ENCODE data around the gene ADSS1.
A peak's percentile ranks its signal among the peaks of the same experiment; 100 is the strongest.

ADSS1 gene

DNA sequence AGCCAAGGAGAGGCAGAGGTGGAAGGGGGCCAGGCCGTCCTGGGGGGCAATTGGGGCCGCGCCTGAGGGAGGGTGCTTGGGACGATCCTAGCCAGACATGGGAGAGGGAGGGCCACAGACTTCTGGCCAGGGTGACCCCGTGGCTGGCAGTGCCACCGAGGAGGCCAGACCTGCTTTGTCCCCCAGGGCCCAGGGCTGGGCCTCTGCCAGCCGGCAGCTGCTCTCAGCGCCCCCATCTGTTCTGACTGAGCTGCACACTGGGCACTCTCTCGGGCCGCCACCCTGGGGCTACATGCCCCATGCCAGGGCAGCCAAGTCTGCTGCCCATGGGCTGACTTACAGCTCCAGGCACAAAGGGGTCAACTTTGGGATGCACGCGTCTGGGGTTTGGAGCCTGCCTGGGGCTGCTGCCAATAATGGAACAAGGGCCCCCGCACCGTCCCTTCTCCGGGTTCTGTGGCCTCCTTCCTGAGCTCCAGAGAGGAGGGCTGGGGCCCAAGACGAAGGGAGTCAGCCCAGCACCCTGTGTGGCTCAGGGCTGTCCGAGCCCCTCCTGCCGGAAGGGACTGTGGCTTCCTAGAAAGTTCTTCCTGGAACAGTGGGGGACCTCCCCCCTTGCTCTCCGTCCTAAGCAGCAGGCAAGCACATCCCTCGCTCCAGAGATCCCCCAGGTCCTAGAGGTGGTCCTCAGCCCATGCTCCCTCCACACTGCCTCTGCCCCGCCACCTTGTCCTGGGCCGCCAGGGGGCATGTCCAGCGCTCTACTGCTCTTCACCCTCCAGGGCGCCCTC lies 1.1 kb downstream of the ADSS1 start:
- no peak for TF ChIP-seq FOXM1 (IDR thresholded peaks at IDR 0.05; ENCODE audit: borderline replicate concordance, low read depth)
- peak; percentile 20; the same call in 1 of the 2 replicates for TF ChIP-seq RAD21 (IDR thresholded peaks at IDR 0.05; ENCODE audit: low read depth)

GRCh38 chr14:104725772-104726548 lies 1.9 kb downstream of the ADSS1 start:
- TF ChIP-seq FOXM1 (IDR thresholded peaks at IDR 0.05; ENCODE audit: borderline replicate concordance, low read depth) (no peak), EP300 (IDR thresholded peaks at IDR 0.05; ENCODE audit: borderline replicate concordance) (no peak), EGR1 (IDR thresholded peaks at IDR 0.05) (no peak)

DNA sequence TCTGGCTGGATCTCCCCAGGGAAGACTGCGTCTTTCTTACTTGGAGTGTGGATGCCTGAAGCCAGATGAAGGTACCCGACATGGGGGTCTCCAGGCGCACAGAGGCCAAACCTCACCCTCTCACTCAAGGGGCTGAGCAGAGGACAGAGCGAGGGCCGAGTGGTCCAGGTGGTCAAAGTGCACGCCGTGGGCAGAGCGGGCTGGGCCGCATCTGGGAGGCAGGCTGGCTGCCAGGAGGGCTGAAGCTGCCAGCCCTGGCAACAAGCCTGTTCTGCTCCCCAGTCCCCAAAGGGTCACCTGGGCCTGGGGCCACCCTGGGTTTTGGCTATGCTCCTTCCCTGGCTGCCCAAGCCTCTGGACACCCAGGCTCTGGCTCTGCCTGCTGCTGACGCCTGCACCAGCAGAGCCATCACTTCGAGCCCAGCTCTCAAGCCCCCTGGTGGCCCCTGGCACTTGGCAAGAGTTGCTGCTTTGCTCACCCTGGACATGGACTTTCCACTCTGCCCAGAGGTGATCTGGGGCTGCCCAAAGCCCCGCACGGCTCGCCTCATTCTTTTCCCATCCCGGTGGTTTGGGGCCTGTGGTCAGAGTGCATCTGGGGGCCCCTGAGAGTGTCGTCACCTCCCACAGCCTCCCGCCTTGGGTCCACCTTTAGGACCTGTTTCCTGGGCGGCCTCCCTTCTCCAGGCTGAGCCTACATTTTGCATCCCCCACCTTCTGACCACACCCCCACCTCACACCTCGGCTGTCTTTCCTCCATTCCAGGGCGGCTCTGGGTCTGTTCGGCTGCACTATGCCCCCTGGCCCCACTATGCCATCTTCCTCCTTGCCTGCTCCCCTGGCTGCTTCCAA lies 2.8 kb downstream of the ADSS1 start:
- no peak for TF ChIP-seq ZBTB7A (IDR thresholded peaks at IDR 0.05; ENCODE audit: low read depth)
- no peak for TF ChIP-seq TEAD4 (IDR thresholded peaks at IDR 0.05)
- no peak for TF ChIP-seq TAF1 (IDR thresholded peaks at IDR 0.05; ENCODE audit: low read depth)
- TF ChIP-seq RAD21 (IDR thresholded peaks at IDR 0.05; ENCODE audit: low read depth), result no peak
- TF ChIP-seq MAX (IDR thresholded peaks at IDR 0.05), result no peak

DNA sequence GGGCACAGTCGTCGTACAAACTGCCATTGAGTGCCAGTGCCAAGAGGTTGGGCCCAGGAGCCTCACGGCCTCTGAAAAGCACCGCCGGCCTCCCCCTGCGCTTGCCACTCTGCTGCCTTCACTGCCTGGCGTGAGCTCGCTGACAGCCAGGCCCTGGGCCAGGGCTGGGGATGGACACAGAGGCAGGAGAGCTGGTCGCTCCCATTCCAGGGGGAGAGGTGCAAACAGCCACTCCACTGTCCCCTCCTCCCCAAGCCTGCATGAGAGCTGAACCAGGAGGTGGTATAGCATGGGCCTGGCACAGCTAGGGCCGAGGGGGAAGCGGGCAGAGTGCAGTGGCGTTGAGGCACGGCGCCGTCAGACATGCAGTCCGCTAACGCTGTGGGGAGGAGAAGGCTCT lies 4.6 kb downstream of the ADSS1 start:
- TF ChIP-seq FOXM1 (IDR thresholded peaks at IDR 0.05; ENCODE audit: borderline replicate concordance, low read depth) (no peak), EGR1 (IDR thresholded peaks at IDR 0.05) (no peak), TAF1 (IDR thresholded peaks at IDR 0.05; ENCODE audit: low read depth) (no peak), YY1 (IDR thresholded peaks at IDR 0.05; ENCODE audit: low read depth) (no peak), EP300 (IDR thresholded peaks at IDR 0.05; ENCODE audit: borderline replicate concordance) (no peak), MAX (IDR thresholded peaks at IDR 0.05) (no peak), RAD21 (IDR thresholded peaks at IDR 0.05; ENCODE audit: low read depth) (no peak), CREB1 (IDR thresholded peaks at IDR 0.05; ENCODE audit: low read depth) (no peak)
- TF ChIP-seq, protein P1, sequence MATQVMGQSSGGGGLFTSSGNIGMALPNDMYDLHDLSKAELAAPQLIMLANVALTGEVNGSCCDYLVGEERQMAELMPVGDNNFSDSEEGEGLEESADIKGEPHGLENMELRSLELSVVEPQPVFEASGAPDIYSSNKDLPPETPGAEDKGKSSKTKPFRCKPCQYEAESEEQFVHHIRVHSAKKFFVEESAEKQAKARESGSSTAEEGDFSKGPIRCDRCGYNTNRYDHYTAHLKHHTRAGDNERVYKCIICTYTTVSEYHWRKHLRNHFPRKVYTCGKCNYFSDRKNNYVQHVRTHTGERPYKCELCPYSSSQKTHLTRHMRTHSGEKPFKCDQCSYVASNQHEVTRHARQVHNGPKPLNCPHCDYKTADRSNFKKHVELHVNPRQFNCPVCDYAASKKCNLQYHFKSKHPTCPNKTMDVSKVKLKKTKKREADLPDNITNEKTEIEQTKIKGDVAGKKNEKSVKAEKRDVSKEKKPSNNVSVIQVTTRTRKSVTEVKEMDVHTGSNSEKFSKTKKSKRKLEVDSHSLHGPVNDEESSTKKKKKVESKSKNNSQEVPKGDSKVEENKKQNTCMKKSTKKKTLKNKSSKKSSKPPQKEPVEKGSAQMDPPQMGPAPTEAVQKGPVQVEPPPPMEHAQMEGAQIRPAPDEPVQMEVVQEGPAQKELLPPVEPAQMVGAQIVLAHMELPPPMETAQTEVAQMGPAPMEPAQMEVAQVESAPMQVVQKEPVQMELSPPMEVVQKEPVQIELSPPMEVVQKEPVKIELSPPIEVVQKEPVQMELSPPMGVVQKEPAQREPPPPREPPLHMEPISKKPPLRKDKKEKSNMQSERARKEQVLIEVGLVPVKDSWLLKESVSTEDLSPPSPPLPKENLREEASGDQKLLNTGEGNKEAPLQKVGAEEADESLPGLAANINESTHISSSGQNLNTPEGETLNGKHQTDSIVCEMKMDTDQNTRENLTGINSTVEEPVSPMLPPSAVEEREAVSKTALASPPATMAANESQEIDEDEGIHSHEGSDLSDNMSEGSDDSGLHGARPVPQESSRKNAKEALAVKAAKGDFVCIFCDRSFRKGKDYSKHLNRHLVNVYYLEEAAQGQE (IDR thresholded peaks at IDR 0.05; ENCODE audit: low read depth), result no peak

- TF ChIP-seq, protein P2, sequence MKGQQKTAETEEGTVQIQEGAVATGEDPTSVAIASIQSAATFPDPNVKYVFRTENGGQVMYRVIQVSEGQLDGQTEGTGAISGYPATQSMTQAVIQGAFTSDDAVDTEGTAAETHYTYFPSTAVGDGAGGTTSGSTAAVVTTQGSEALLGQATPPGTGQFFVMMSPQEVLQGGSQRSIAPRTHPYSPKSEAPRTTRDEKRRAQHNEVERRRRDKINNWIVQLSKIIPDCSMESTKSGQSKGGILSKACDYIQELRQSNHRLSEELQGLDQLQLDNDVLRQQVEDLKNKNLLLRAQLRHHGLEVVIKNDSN (IDR thresholded peaks at IDR 0.05), result no peak
These were observed 5.8 kb downstream of the ADSS1 start for GRCh38 chr14:104729835-104730181.

DNA sequence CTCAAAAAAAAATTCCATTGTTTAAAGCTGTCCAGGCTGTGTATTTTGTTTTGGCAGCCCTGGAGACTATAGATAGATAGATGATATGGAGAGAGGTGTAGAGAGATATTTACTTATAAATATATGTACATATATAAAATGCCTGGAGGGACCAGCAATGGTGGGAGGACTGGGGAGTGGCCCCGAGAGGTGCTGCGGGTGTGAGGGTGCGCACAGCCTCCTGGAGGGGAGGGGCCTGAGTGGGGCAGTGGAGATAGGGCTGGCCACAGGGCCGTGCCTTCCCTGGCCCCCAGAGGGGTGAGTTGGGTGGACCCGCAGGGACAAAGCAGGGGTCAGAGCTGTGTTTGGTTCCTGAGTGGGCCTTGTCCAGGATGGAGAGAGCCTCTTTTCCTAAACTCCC lies 6.5 kb downstream of the ADSS1 start:
- no peak for TF ChIP-seq NFIC (IDR thresholded peaks at IDR 0.05)
- no peak for TF ChIP-seq EGR1 (IDR thresholded peaks at IDR 0.05)
- TF ChIP-seq FOXM1 (IDR thresholded peaks at IDR 0.05; ENCODE audit: borderline replicate concordance, low read depth), result no peak

GRCh38 chr14:104731320-104732294 lies 7.6 kb downstream of the ADSS1 start:
- peak; percentile 17; the same call in 1 of the 2 replicates for TF ChIP-seq RAD21 (IDR thresholded peaks at IDR 0.05; ENCODE audit: low read depth)
- no peak for TF ChIP-seq FOXM1 (IDR thresholded peaks at IDR 0.05; ENCODE audit: borderline replicate concordance, low read depth)
- no peak for TF ChIP-seq TEAD4 (IDR thresholded peaks at IDR 0.05)

DNA sequence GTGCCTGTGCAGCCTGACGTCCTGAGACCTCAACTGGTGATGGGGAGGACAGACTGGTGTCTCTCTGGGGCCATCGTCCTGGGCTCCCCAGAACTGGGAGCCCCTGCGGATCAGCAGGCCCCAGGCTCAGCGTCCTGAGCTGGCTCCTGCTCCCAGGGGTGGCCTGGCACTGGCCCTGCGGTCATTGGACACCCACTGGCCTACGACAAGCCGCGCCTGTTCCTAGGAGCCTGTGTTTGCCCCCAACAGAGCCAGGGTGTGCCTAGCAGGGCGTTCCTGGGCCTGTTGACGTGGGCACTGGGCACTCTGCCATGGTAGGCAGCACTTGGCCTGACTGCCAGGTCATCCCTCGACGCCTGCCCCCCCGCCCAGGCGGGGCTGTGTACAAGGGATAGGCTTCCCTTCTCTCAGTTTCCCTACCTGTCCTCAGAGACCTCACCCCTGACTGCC lies 8.4 kb downstream of the ADSS1 start:
- TF ChIP-seq CREB1 (IDR thresholded peaks at IDR 0.05; ENCODE audit: low read depth) (peak; percentile 24; the same call in 1 of the 2 replicates), RAD21 (IDR thresholded peaks at IDR 0.05; ENCODE audit: low read depth) (no peak), EP300 (IDR thresholded peaks at IDR 0.05; ENCODE audit: borderline replicate concordance) (no peak), EGR1 (IDR thresholded peaks at IDR 0.05) (no peak), FOXM1 (IDR thresholded peaks at IDR 0.05; ENCODE audit: borderline replicate concordance, low read depth) (no peak), NFIC (IDR thresholded peaks at IDR 0.05) (peak; percentile 67), MAX (IDR thresholded peaks at IDR 0.05) (no peak; the same call in 1 of the 2 replicates), TEAD4 (IDR thresholded peaks at IDR 0.05) (no peak), YY1 (IDR thresholded peaks at IDR 0.05; ENCODE audit: low read depth) (no peak), TAF1 (IDR thresholded peaks at IDR 0.05; ENCODE audit: low read depth) (no peak), TCF12 (IDR thresholded peaks at IDR 0.05; ENCODE audit: low read depth) (peak; percentile 46; the same call in 1 of the 2 replicates)
- TF ChIP-seq, protein P2 (IDR thresholded peaks at IDR 0.05), result no peak
